GM19238 (cell line): ENCODE measurements around the gene SPATA6.

Experiments used
- DNase-seq: peaks from one replicate; pipeline ENCODE4 v3.0.0; 2011; ENCODE audit warnings: low spot score; ENCODE audit not compliant: insufficient read length

Gene SPATA6

DNA sequence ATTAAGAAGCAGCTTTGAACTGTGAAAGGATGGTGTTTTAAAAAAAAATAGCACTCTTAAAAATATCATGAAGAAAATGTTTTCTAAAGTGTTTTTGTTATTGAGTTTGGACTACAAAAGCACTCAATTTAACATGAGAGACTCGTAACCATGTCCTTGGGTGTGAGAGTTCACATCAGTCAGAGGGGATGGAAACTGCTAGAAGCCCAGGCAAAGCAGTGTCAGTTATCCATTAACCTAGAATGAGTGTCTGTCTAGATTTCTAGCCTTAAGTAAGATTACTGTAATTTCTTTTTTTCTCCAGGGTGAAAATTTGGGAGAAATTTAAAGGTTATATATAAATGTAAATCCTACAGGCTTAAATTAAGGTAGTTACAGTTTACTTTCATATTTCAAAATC lies 217.8 kb downstream of the SPATA6 start:
- DNase-seq = no peak

- DNase-seq = no peak
Measured at GRCh38 chr1:48251821-48252220, 220.2 kb downstream of the SPATA6 start.

DNA sequence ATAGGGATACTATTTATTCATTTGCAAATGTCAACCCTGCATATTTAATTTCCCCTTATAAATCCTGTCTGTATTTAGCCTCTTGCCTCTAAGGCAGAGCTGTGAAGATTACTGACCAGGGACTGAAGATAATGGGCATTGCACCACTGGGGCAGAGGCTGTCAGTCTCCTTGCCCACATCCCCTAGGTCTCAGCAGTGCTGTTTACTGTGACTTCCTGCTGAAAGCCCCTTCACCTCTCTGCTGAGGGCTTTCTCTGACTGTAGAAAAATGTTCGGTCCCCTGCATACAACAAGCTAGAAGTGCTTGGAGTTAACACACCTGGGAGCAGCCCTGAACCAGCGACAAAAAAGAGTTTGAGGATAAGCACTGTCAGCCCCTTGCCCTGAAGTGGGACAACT lies 220.7 kb downstream of the SPATA6 start:
- no peak for DNase-seq

GRCh38 chr1:48250572-48250971 lies 221.4 kb downstream of the SPATA6 start:
- DNase-seq = no peak

GRCh38 chr1:48249868-48250267 lies 222.1 kb downstream of the SPATA6 start:
- no peak for DNase-seq

DNA sequence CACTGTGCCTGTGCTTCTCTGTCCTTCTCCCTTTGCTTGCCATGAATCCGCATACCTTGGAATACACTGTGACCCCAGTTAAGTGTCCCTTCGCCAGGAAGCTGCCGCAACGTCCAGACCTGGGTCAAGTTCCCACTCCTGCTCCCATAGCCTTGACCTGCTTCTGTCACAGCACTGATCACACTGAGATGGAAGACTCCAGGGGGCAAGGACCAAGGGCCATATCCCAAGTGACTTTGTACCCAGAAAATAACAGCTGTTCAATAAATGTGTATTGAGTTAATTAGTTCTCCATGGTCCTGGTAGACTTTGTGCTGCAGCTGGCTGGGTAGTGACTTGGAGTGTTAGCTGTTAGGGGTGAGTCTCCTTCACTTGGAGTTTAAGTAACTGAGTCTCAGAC lies 223.6 kb downstream of the SPATA6 start:
- no peak for DNase-seq

GRCh38 chr1:48246727-48247126 lies 225.3 kb downstream of the SPATA6 start:
- no peak for DNase-seq
